ENCODE results near the gene C10orf71. TPM values are rescaled to one million over a fixed set of nuclear protein-coding genes. Genes with fewer than 3 reads are reported as not detected.

Gene C10orf71
- total and polyA plus RNA-seq, 2 donors from 2014 or later, result 0.28 TPM; not detected in 1

DNA sequence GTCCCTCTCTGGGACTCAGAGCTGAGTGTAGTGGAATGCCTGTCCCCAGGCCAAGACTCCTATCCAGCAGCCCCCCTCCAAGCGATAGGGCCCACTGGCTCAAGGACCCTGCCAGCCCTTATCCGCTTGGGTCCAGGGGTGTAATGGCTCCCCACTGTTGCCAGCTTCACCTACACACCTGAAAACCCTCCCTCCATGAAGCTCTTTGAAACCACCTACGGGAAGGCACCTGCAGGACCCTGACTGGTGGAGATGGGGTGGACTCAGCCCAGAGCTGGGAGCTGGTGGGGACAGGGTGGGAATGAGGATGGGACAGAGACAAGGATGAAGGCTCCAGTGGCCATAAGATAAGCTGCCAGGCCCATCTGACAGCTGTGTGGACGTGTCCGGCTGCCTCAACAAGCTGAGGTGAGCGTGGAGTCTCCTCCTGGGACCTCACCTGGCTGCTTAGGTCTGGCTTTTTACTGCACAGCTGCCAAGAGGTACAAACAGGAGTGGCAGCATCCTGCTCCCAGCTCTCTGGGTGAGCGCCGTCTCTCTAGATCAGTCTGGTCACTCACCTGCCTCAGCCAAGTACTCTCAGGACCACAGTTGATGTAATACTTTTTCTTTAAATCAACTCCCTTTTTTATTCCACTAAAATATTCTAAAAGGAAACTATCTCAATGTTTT lies 55.1 kb downstream of the C10orf71 start:
- Histone ChIP-seq H3K27ac (ENCODE audit: low read depth in 2 of 2, low read length in 2 of 2) (no peak overlapping the region), H3K4me3 (ENCODE audit: low read length in 3 of 3) (no peak overlapping the region), H3K4me1 (ENCODE audit: control insufficient read depth in 2 of 3, insufficient read depth in 2 of 3, low read depth in 1 of 3, low read length in 3 of 3) (no peaks in the 10 kb centered on the region), H3K9ac (ENCODE audit: low read length in 3 of 3) (no peak overlapping the region), H3K27me3 (ENCODE audit: control insufficient read depth, insufficient read depth, low read length) (no peaks in the 10 kb centered on the region), H3K9me3 (ENCODE audit: control insufficient read depth in 2 of 3, insufficient read depth in 1 of 3, low read length in 3 of 3) (peaks cover 0 to 18% (median 0%) of the 10 kb centered on the region in 3 donors), H3K36me3 (ENCODE audit: control insufficient read depth in 2 of 3, insufficient read depth in 3 of 3, low read length in 3 of 3) (no peaks in the 10 kb centered on the region)
- TF ChIP-seq, protein P1, sequence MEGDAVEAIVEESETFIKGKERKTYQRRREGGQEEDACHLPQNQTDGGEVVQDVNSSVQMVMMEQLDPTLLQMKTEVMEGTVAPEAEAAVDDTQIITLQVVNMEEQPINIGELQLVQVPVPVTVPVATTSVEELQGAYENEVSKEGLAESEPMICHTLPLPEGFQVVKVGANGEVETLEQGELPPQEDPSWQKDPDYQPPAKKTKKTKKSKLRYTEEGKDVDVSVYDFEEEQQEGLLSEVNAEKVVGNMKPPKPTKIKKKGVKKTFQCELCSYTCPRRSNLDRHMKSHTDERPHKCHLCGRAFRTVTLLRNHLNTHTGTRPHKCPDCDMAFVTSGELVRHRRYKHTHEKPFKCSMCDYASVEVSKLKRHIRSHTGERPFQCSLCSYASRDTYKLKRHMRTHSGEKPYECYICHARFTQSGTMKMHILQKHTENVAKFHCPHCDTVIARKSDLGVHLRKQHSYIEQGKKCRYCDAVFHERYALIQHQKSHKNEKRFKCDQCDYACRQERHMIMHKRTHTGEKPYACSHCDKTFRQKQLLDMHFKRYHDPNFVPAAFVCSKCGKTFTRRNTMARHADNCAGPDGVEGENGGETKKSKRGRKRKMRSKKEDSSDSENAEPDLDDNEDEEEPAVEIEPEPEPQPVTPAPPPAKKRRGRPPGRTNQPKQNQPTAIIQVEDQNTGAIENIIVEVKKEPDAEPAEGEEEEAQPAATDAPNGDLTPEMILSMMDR (IDR thresholded peaks at IDR 0.05; ENCODE audit: borderline replicate concordance, extremely low read depth, insufficient read depth), result no peak
- FAIRE-seq, result no peak
- DNase-seq, result no peak
- intact Hi-C loops (cut with DNase I), result no loop called here

DNA sequence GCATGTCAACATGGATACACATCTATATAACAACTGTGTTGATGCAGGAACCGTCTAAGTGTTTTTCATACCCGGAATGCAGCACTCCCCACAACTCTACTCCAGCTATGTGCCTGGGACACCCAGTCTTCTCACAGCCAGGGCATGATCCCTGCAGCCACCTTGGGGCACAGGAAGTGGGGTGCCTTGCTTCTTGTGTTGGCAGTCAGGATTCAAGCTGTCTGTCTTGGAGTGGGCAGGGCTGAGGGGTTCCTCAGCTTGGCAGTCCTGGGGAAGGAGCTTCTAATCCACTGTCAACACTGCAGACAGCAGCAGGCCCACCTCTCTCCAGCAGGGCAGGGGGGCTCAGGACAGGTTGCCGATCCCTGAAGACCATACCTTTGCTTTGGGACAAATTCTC lies 55.6 kb downstream of the C10orf71 start:
- no peak for FAIRE-seq
- H3K4me3 ChIP-seq (ENCODE audit: low read length in 3 of 3), result no peak overlapping the region
- H3K9ac ChIP-seq (ENCODE audit: low read length in 3 of 3), result no peak overlapping the region
- no peaks in the 10 kb centered on the region for H3K27me3 ChIP-seq (ENCODE audit: control insufficient read depth, insufficient read depth, low read length)
- DNase-seq, result no peak
- H3K27ac ChIP-seq (ENCODE audit: low read depth in 2 of 2, low read length in 2 of 2), result no peak overlapping the region
- H3K9me3 ChIP-seq (ENCODE audit: control insufficient read depth in 2 of 3, insufficient read depth in 1 of 3, low read length in 3 of 3), result peaks cover 0 to 17% (median 0%) of the 10 kb centered on the region in 3 donors
- TF ChIP-seq, protein P1 (IDR thresholded peaks at IDR 0.05; ENCODE audit: borderline replicate concordance, extremely low read depth, insufficient read depth), result no peak
- no peaks in the 10 kb centered on the region for H3K36me3 ChIP-seq (ENCODE audit: control insufficient read depth in 2 of 3, insufficient read depth in 3 of 3, low read length in 3 of 3)
- intact Hi-C loops (cut with DNase I), result no loop called here
- no peaks in the 10 kb centered on the region for H3K4me1 ChIP-seq (ENCODE audit: control insufficient read depth in 2 of 3, insufficient read depth in 2 of 3, low read depth in 1 of 3, low read length in 3 of 3)

DNA sequence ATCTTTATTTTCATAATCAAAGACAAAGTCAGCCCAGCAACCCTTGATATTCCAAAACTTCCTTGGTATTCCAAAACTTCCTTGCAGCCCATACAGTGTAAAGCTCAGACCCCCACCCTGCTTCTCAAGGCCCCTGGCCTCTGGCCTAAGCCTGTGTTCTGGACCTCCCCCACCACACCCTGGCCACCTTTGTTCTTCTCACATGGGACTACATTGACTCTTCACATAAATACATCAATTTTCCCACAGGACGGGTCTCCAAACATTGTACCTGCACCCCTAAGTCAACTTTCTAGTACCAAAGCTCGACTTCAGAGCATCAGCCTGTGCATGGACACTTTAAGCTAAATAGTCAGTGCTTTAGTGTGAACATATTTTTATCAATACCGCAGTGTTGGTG lies 56.3 kb downstream of the C10orf71 start:
- DNase-seq (no peak), FAIRE-seq (no peak)
- Histone ChIP-seq H3K9me3 (ENCODE audit: control insufficient read depth in 2 of 3, insufficient read depth in 1 of 3, low read length in 3 of 3) (peaks cover 0 to 13% (median 0%) of the 10 kb centered on the region in 3 donors), H3K27ac (ENCODE audit: low read depth in 2 of 2, low read length in 2 of 2) (no peak overlapping the region), H3K4me1 (ENCODE audit: control insufficient read depth in 2 of 3, insufficient read depth in 2 of 3, low read depth in 1 of 3, low read length in 3 of 3) (no peaks in the 10 kb centered on the region), H3K36me3 (ENCODE audit: control insufficient read depth in 2 of 3, insufficient read depth in 3 of 3, low read length in 3 of 3) (no peaks in the 10 kb centered on the region), H3K9ac (ENCODE audit: low read length in 3 of 3) (no peak overlapping the region), H3K4me3 (ENCODE audit: low read length in 3 of 3) (no peak overlapping the region), H3K27me3 (ENCODE audit: control insufficient read depth, insufficient read depth, low read length) (no peaks in the 10 kb centered on the region)
- intact Hi-C loops (cut with DNase I), result no loop called here
- TF ChIP-seq, protein P1 (IDR thresholded peaks at IDR 0.05; ENCODE audit: borderline replicate concordance, extremely low read depth, insufficient read depth), result no peak
